Stimulated activated CD8-positive, alpha-beta memory T cell treated with anti-CD3 and anti-CD28 coated beads, Interleukin-15, amount 100 ng/mL, for 1 hour (primary cell): ENCODE measurements around the gene FIZ1.
"Not testable (repeated sequence)": the region's sequence is repeated elsewhere in the genome, so short reads cannot be mapped to it uniquely, and the experiment has no call there.

Experiments used
- DNase-seq: peaks from one replicate; pipeline ENCODE4 v3.0.0-alpha.2; 2020; ENCODE audit warnings: low read depth

FIZ1 gene

GRCh38 chr19:55593096-55593772 is 6.1 kb downstream of the FIZ1 start:
- no peak for DNase-seq

- DNase-seq: no peak
Measured at GRCh38 chr19:55592391-55593090, 6.8 kb downstream of the FIZ1 start.

GRCh38 chr19:55591555-55591954 is 7.8 kb downstream of the FIZ1 start:
- no peak for DNase-seq

- no peak for DNase-seq
Measured at GRCh38 chr19:55590617-55591016, 8.7 kb downstream of the FIZ1 start.

GRCh38 chr19:55590109-55590508 is 9.2 kb downstream of the FIZ1 start:
- DNase-seq: no peak

GRCh38 chr19:55588738-55589137 is 10.6 kb downstream of the FIZ1 start:
- no peak for DNase-seq

- peak; percentile 84 for DNase-seq
Measured at GRCh38 chr19:55586976-55587668, 12.2 kb downstream of the FIZ1 start.

GRCh38 chr19:55585658-55586339 is 13.5 kb downstream of the FIZ1 start:
- no peak for DNase-seq

- DNase-seq: no peak
Measured at GRCh38 chr19:55584871-55585270, 14.4 kb downstream of the FIZ1 start.

GRCh38 chr19:55583897-55584296 is 15.4 kb downstream of the FIZ1 start:
- DNase-seq: not testable (repeated sequence)

GRCh38 chr19:55582284-55582683 is 17.0 kb downstream of the FIZ1 start:
- DNase-seq: not testable (repeated sequence)

GRCh38 chr19:55581823-55582223 is 17.5 kb downstream of the FIZ1 start:
- DNase-seq: no peak

GRCh38 chr19:55581145-55581822 is 18.0 kb downstream of the FIZ1 start:
- DNase-seq: no peak

GRCh38 chr19:55580628-55581144 is 18.6 kb downstream of the FIZ1 start, which contains the start of gene ZNF579:
Gene ZNF579 (minus strand): TSS chr19:55580848. CDS start chr19:55579639, 1,209 bp downstream.
- DNase-seq: peak; percentile 50

- no peak for DNase-seq
Measured at GRCh38 chr19:55579766-55580621, 19.3 kb downstream of the FIZ1 start.

GRCh38 chr19:55578761-55579747 is 20.3 kb downstream of the FIZ1 start:
- no peak for DNase-seq

GRCh38 chr19:55578031-55578760 is 21.1 kb downstream of the FIZ1 start:
- DNase-seq: no peak

GRCh38 chr19:55576746-55577145 is 22.6 kb downstream of the FIZ1 start:
- DNase-seq: no peak

GRCh38 chr19:55573929-55574328 is 25.4 kb downstream of the FIZ1 start:
- DNase-seq: not testable (repeated sequence)
